GM12801 (cell line): ENCODE measurements around the gene SUDS3.

ENCODE experiments used
- CTCF ChIP-seq: IDR thresholded peaks from one replicate; pipeline ENCODE4 v1.5.1; 2011; ENCODE audit warnings: control low read depth; ENCODE audit not compliant: insufficient read length; ENCODE audit errors: extremely low read depth

SUDS3 gene

GRCh38 chr12:118456741-118457140, 80.4 kb downstream of the SUDS3 start:
- TF ChIP-seq CTCF = no peak

- no peak for TF ChIP-seq CTCF
These were observed 82.8 kb downstream of the SUDS3 start for GRCh38 chr12:118459110-118459509.

GRCh38 chr12:118463677-118464076, 87.3 kb downstream of the SUDS3 start:
- no peak for TF ChIP-seq CTCF

GRCh38 chr12:118465706-118466105, 89.4 kb downstream of the SUDS3 start:
- TF ChIP-seq CTCF = no peak
